ENCODE measurements around the gene SYNE1.

SYNE1 gene

GRCh38 chr6:152416652-152417051 is 220.5 kb downstream of the SYNE1 start:
- no peak for DNase-seq

GRCh38 chr6:152404936-152405595 is 232.1 kb downstream of the SYNE1 start:
- DNase-seq = no peak

GRCh38 chr6:152404086-152404857 is 232.9 kb downstream of the SYNE1 start:
- no peak for DNase-seq

- DNase-seq = no peak
These were observed 234.4 kb downstream of the SYNE1 start for GRCh38 chr6:152402791-152403190.

GRCh38 chr6:152401978-152402377 is 235.2 kb downstream of the SYNE1 start:
- no peak for DNase-seq

- no peak for DNase-seq
These were observed 237.8 kb downstream of the SYNE1 start for GRCh38 chr6:152399399-152399798.

- no peak for DNase-seq
These were observed 238.2 kb downstream of the SYNE1 start for GRCh38 chr6:152398993-152399392.

- DNase-seq = no peak
These were observed 238.8 kb downstream of the SYNE1 start for GRCh38 chr6:152398316-152398715.

GRCh38 chr6:152394303-152394702 is 242.9 kb downstream of the SYNE1 start:
- DNase-seq = no peak

- DNase-seq = no peak
These were observed 245.8 kb downstream of the SYNE1 start for GRCh38 chr6:152391179-152391880.

- no peak for DNase-seq
These were observed 250.1 kb downstream of the SYNE1 start for GRCh38 chr6:152387091-152387490.

- no peak for DNase-seq
These were observed 251.0 kb downstream of the SYNE1 start for GRCh38 chr6:152386131-152386530.

GRCh38 chr6:152380993-152381898 is 255.9 kb downstream of the SYNE1 start:
- peak; percentile 70 for DNase-seq

- DNase-seq = peak; percentile 56
These were observed 256.8 kb downstream of the SYNE1 start for GRCh38 chr6:152380351-152380767.

GRCh38 chr6:152379423-152379822 is 257.7 kb downstream of the SYNE1 start:
- no peak for DNase-seq

GRCh38 chr6:152378169-152378568 is 259.0 kb downstream of the SYNE1 start:
- DNase-seq = peak; percentile 23

GRCh38 chr6:152375197-152375596 is 262.0 kb downstream of the SYNE1 start:
- no peak for DNase-seq

GRCh38 chr6:152372945-152373344 is 264.2 kb downstream of the SYNE1 start:
- no peak for DNase-seq

- no peak for DNase-seq
These were observed 265.4 kb downstream of the SYNE1 start for GRCh38 chr6:152371775-152372174.

GRCh38 chr6:152368751-152369624 is 268.2 kb downstream of the SYNE1 start:
- no peak for DNase-seq

GRCh38 chr6:152364866-152365265 is 272.3 kb downstream of the SYNE1 start:
- no peak for DNase-seq

- DNase-seq = no peak
These were observed 277.1 kb downstream of the SYNE1 start for GRCh38 chr6:152360034-152360433.

Measured in retina (tissue), 1 donor.